Parathyroid adenoma (tissue), 2 donors: ENCODE results near the gene PPP2R5C.

Experiments
- H2AFZ ChIP-seq: fragments of 300-600 bp; sonication (generic); one replicate; pipeline ENCODE4 v1.7.0; 2017; ENCODE audit warnings: antibody characterized with exemption, mild to moderate bottlenecking
- H3K27ac ChIP-seq: fragments of 300-600 bp; sonication (generic); one replicate; pipeline ENCODE4 v1.7.0; 2017
- H3K27me3 ChIP-seq: fragments of 300-600 bp; sonication (generic); one replicate; pipeline ENCODE4 v1.7.0; 2017; ENCODE audit warnings: low read length; ENCODE audit not compliant: control insufficient read depth, insufficient read depth
- H3K36me3 ChIP-seq: fragments of 300-600 bp; sonication (generic); one replicate; pipeline ENCODE4 v1.7.0; 2017; ENCODE audit warnings: low read length; ENCODE audit not compliant: control insufficient read depth, insufficient read depth
- H3K4me1 ChIP-seq: fragments of 300-600 bp; sonication (generic); one replicate; pipeline ENCODE4 v1.7.0; 2017; ENCODE audit warnings: control low read depth
- H3K4me2 ChIP-seq: fragments of 300-600 bp; sonication (generic); one replicate; pipeline ENCODE4 v1.7.0; 2017; ENCODE audit warnings: low read length
- H3K4me3 ChIP-seq: fragments of 300-600 bp; sonication (generic); one replicate; pipeline ENCODE4 v1.7.0; 2017; ENCODE audit warnings: low read depth, low read length
- H3K79me2 ChIP-seq: fragments of 300-600 bp; sonication (generic); one replicate; pipeline ENCODE4 v1.7.0; 2017; ENCODE audit warnings: control low read depth
- H3K9ac ChIP-seq: fragments of 300-600 bp; sonication (generic); one replicate; pipeline ENCODE4 v1.7.0; 2017; ENCODE audit warnings: mild to moderate bottlenecking
- H3K9me3 ChIP-seq: fragments of 300-600 bp; sonication (generic); one replicate; pipeline ENCODE4 v1.7.0; 2017; ENCODE audit warnings: low read length; ENCODE audit not compliant: control insufficient read depth
- TF ChIP-seq, protein P1 (sequence below): fragments of 300-600 bp; sonication (generic); IDR thresholded peaks from one replicate; pipeline ENCODE4 v1.7.0; 2017; ENCODE audit warnings: antibody characterized with exemption, mild to moderate bottlenecking
- donor health status: primary hyperparathyroidism.

Gene PPP2R5C

DNA sequence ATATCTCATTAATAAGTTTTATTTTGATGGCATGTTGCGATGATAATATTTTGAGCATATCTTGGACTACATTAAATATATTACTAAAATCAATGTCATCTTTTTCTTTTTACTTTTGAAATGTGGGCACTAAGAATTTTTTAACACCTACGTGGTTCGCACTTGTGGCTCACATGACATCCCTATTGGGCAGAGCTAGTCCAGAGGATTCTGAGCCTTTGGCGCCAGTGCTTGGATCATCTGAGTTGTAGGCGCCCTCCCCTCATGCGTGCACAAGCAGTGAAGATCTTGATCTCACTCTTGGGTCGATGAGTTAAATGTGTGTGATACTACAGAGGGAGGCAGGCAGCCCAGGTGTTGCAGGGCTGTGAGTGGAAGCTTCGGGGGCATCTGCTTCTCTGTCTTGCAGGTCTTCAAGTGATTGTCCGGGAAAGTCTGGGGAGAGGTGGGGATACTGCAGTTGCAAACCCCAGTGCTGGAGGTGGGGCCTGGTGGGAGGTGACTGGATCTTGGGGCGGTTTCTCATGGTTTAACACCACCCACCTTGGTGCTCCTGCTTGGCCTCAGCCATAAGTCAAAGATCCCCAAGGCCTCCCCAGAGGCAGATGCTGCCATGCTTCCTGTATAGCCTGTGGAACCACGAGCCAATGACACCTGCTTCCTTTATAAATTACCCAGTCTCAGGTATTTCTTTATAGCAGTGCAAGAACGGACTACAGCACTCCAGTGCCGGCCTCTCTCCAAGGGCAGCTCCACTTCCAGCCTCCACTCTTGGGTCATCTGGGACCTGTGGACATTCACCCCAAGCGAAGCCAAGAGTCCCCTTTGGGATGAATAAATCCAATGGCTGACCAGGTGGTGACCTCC, 46.1 kb upstream of the PPP2R5C start:
- Histone ChIP-seq H3K27ac (no peak overlapping the region), H3K27me3 (no peaks in the 10 kb centered on the region), H3K4me2 (no peak overlapping the region), H3K4me1 (no peaks in the 10 kb centered on the region), H3K79me2 (no peaks in the 10 kb centered on the region), H3K9me3 (no peaks in the 10 kb centered on the region), H3K36me3 (no peaks in the 10 kb centered on the region), H3K4me3 (no peak overlapping the region), H2AFZ (no peak overlapping the region), H3K9ac (no peak overlapping the region)
- TF ChIP-seq, protein P1, sequence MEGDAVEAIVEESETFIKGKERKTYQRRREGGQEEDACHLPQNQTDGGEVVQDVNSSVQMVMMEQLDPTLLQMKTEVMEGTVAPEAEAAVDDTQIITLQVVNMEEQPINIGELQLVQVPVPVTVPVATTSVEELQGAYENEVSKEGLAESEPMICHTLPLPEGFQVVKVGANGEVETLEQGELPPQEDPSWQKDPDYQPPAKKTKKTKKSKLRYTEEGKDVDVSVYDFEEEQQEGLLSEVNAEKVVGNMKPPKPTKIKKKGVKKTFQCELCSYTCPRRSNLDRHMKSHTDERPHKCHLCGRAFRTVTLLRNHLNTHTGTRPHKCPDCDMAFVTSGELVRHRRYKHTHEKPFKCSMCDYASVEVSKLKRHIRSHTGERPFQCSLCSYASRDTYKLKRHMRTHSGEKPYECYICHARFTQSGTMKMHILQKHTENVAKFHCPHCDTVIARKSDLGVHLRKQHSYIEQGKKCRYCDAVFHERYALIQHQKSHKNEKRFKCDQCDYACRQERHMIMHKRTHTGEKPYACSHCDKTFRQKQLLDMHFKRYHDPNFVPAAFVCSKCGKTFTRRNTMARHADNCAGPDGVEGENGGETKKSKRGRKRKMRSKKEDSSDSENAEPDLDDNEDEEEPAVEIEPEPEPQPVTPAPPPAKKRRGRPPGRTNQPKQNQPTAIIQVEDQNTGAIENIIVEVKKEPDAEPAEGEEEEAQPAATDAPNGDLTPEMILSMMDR = no peak

DNA sequence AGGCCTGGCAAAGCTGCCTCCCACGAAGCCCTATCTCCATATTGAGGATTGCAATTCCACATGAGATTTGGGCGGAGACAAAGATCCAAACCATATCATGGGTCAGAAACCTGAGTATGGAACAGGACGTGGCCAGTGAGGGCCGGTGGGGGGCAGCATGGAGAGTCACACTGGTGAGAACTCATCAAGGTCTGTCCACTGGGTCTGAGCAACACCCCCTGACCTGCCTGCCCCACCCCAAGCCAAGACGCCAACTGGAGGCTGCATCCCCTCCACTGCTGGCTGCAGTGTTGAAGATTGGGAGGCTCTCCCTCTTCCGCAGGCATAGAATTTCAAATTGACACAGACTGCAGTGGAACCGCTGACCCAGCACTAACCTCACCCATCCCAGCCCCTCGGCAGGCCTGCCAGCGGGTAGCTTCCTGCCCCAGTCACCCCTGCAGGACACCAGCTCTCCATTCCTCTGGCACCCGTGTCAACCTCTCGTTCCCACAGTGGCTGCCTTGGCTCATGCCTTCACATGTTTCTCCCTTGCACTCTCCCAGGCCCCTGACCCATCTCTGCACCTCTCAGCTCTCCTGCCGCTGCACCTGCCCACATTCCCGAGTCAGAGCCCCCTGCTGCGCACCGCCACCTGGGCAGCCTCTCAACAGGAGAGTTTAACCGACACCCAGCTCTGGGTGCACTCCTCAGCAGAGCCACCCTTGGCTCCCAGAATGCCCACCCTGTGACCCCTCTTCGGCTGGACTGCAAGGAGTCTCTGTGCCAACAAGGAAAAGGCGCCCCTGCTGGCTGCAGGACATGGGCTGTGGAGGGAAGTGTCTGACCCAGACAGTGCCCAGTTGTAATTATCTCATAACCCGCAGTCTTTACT, 45.2 kb upstream of the PPP2R5C start:
- H3K9ac ChIP-seq = no peak overlapping the region

DNA sequence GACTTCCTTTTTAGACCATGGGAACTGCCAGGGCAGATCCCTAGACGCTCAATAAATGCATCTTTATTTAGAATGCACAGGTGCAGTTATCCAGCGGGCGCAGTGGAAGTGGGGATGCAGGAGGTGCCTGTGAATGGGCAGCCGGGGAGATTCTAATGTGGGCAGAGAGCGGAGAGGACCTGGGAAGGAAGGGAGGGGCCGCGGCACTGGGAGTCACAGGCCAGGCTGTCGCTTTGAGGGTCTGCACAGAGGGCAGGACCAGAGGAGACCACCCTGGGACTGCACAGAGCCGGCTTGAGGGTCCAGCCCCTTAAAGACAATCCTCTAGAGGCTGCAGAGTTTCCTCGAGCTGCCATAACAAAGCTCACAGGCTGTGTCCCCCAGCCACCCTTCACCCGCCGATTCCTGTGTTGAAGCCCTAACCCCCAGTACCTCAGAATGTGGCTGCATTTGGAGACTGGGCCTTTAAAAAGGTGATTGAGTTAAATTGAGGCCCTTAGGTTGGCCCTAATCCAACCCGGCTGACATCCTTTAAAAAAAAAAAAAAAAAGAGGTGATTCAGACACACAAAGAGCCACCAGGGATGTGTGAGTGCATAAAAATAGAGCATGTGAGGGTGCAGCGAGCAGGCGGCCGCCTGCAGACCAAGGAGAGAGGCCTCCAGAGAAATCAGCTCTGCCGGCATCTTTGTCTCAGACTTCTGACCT, 44.4 kb upstream of the PPP2R5C start:
- H3K9ac ChIP-seq = no peak overlapping the region
- H3K9me3 ChIP-seq = no peaks in the 10 kb centered on the region
- no peak overlapping the region for H3K4me3 ChIP-seq
- H3K36me3 ChIP-seq = no peaks in the 10 kb centered on the region
- no peak overlapping the region for H3K27ac ChIP-seq
- H3K79me2 ChIP-seq = no peaks in the 10 kb centered on the region
- H2AFZ ChIP-seq = no peak overlapping the region
- no peak overlapping the region for H3K4me2 ChIP-seq
- H3K4me1 ChIP-seq = no peaks in the 10 kb centered on the region
- TF ChIP-seq, protein P1 = no peak
- no peaks in the 10 kb centered on the region for H3K27me3 ChIP-seq

More for the DNA sequence above, 45.2 kb upstream of the PPP2R5C start:
- Histone ChIP-seq H2AFZ (no peak overlapping the region), H3K36me3 (no peaks in the 10 kb centered on the region), H3K4me1 (no peaks in the 10 kb centered on the region), H3K9me3 (no peaks in the 10 kb centered on the region), H3K4me2 (no peak overlapping the region), H3K79me2 (no peaks in the 10 kb centered on the region), H3K4me3 (no peak overlapping the region), H3K27me3 (no peaks in the 10 kb centered on the region), H3K27ac (no peak overlapping the region)
- TF ChIP-seq, protein P1 = no peak

DNA sequence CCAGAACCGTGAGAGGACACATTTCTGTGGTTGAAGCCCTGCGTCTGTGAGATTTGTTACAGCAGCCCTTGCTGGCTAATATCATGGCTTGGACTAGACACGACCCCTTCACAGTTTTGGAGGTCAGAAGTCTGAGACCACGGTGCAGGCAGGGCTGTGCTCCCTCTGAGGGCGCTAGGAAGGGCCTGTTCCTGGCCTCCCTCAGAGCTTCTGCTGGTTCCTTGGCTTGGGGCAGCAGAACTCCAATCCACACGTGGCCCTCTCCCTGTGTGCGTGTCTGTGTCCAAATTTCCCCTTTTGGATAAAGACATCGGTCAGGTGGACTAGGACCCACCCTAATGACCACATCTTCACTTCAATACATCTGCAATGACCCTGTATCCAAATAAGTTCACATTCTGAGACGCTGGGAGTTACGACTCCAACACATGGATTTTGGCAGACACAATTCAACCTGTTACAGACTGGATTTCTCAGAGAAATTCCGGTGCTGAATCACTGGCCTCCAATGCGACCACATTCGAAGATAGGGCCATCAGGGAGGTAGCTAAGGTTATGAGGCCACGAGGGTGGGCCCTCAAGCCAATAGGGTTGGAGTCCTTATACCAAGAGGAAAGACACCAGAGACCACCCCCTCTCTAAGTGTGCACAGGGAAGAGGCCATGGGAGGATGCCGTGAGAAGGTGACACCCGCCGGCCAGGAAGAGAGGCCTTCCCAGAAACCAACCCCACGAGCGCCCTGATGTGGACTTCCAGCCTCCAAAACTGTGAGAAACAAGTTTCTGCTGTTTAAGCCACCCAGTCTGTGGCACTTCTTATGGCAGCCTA, 43.6 kb upstream of the PPP2R5C start:
- H3K27ac ChIP-seq = no peak overlapping the region
- H3K4me3 ChIP-seq = no peak overlapping the region
- H3K79me2 ChIP-seq = no peaks in the 10 kb centered on the region
- H3K4me2 ChIP-seq = no peak overlapping the region
- H3K27me3 ChIP-seq = no peaks in the 10 kb centered on the region
- no peaks in the 10 kb centered on the region for H3K9me3 ChIP-seq
- TF ChIP-seq, protein P1 = no peak
- H3K4me1 ChIP-seq = no peaks in the 10 kb centered on the region
- no peak overlapping the region for H3K9ac ChIP-seq
- no peak overlapping the region for H2AFZ ChIP-seq
- H3K36me3 ChIP-seq = no peaks in the 10 kb centered on the region
